ENCODE results near the gene DPH2. TPM values are rescaled to one million over a fixed set of nuclear protein-coding genes. Genes with fewer than 3 reads are reported as not detected.

Gene DPH2
- total and polyA plus RNA-seq, 4 experiments from 2014 or later: 25.5 to 33.1 (median 28.8) TPM

DNA sequence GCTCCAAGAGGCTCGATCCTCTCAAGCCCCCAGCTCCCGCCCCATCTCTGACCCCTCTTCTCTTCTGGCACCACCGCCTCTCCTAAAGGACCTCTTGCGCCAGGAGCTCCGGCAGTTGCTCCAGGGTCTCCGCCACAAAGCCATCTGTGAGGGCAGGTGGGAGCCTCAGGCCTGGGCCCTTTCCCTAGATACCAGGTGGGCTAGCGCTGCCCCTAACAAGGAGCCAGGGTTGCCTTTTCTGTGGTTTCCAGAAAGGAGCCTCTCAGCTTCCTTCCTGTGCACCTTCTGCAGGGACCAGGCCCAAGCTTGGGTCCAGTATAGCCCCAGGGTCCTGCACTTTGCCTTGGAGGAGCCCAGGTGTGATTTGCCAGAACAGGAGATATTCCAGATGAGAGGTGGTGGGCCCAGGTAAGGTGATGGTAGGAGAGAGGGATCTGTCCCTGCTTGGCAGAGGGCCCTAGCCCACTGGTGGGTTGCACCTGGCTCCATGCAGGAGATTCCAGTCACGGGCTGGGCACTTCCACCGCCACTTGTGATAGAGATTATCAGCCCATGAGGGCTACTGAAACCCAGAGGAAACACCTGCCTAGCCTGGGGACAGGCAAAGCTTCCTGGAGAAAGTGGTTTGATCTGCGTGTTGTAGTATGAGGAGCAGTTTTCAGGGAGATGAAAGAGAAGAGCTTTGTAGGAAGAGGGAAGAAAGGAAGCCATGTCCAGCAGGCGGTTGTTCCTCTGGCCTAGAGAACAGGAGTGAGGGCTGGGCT, 22.6 kb downstream of the DPH2 start:
- no peaks in the 10 kb centered on the region for H3K9me3 ChIP-seq (ENCODE audit: control insufficient read depth in 1 of 2, low read length in 2 of 2)
- no peak for DNase-seq
- peak overlapping the region in 6 of 7 donors; percentile 37 to 94 (median 66) for H3K27ac Mint-ChIP-seq
- H3K36me3 Mint-ChIP-seq: peaks cover 0 to 4% of the 10 kb centered on the region in 2 donors
- peak overlapping the region; percentile 70 for H3K27ac ChIP-seq (ENCODE audit: low read depth, low read length)
- H3K9me3 Mint-ChIP-seq: peaks cover 0 to 2% (median 0%) of the 10 kb centered on the region in 8 donors
- CTCF ChIA-PET (ENCODE audit: partially characterized antibody): interaction anchor here (0.7 to 1.5 kb wide), 8 partner anchors 12 to 229 kb away, joined by 3 to 7 read pairs (median 4); no protein-coding TSS in a partner anchor
- intact Hi-C loops (cut with micrococcal nuclease): no loop called here
- POLR2A ChIA-PET (ENCODE audit: partially characterized antibody): interaction anchor here (0.5 to 2.6 kb wide), 5 partner anchors 15 to 1528 kb away, joined by 3 to 15 read pairs (median 5); partner anchors contain the start of genes ATP6V0B and IPO13
- H3K4me3 Mint-ChIP-seq: peak overlapping the region; percentile 77 to 98 (median 94)
- peaks cover 14% of the 10 kb centered on the region for H3K4me1 ChIP-seq (ENCODE audit: insufficient read depth, low read length)
- H3K27me3 Mint-ChIP-seq: no peaks in the 10 kb centered on the region
- no peaks in the 10 kb centered on the region for H3K36me3 ChIP-seq (ENCODE audit: insufficient read depth, low read length)
- peaks cover 5 to 21% (median 14%) of the 10 kb centered on the region in 4 donors for H3K4me1 Mint-ChIP-seq
- no peaks in the 10 kb centered on the region for H3K27me3 ChIP-seq (ENCODE audit: insufficient read depth, low read length)
- peak overlapping the region; percentile 46 to 74 for H3K4me3 ChIP-seq (ENCODE audit: low read length in 2 of 2)

- intact Hi-C loops (cut with micrococcal nuclease): no loop called here
Measured at GRCh38 chr1:43993206-43993914, 23.6 kb downstream of the DPH2 start.

GRCh38 chr1:43994071-43994470, 24.3 kb downstream of the DPH2 start:
- no peak overlapping the region for H3K4me3 ChIP-seq (ENCODE audit: low read length in 2 of 2)
- ChIA-PET CTCF (ENCODE audit: partially characterized antibody) (interaction anchor here (0.7 to 2.2 kb wide), 3 partner anchors 11 to 1696 kb away, joined by 4 to 7 read pairs (median 7); no protein-coding TSS in a partner anchor), POLR2A (ENCODE audit: partially characterized antibody) (no interaction called here)
- Mint-ChIP-seq H3K27me3 (no peaks in the 10 kb centered on the region), H3K27ac (peak overlapping the region in 1 of 7 donors; percentile 64), H3K4me3 (no peak overlapping the region), H3K9me3 (no peaks in the 10 kb centered on the region), H3K36me3 (peaks cover 0 to 4% of the 10 kb centered on the region in 2 donors), H3K4me1 (peaks cover 5 to 21% (median 14%) of the 10 kb centered on the region in 4 donors)
- H3K9me3 ChIP-seq (ENCODE audit: control insufficient read depth in 1 of 2, low read length in 2 of 2): no peaks in the 10 kb centered on the region
- H3K27ac ChIP-seq (ENCODE audit: low read depth, low read length): no peak overlapping the region
- no peaks in the 10 kb centered on the region for H3K36me3 ChIP-seq (ENCODE audit: insufficient read depth, low read length)
- H3K27me3 ChIP-seq (ENCODE audit: insufficient read depth, low read length): no peaks in the 10 kb centered on the region
- H3K4me1 ChIP-seq (ENCODE audit: insufficient read depth, low read length): peaks cover 14% of the 10 kb centered on the region
- no peak for DNase-seq
- intact Hi-C loops (cut with micrococcal nuclease): no loop called here

More at GRCh38 chr1:43993206-43993914, 23.6 kb downstream of the DPH2 start:
- peak overlapping the region in 1 of 7 donors; percentile 64 for H3K27ac Mint-ChIP-seq
- POLR2A ChIA-PET (ENCODE audit: partially characterized antibody): interaction anchor here (0.5 to 2.6 kb wide), 3 partner anchors 16 to 1527 kb away, joined by 3 to 15 read pairs (median 4); partner anchors contain the start of gene ATP6V0B
- no peaks in the 10 kb centered on the region for H3K9me3 ChIP-seq (ENCODE audit: control insufficient read depth in 1 of 2, low read length in 2 of 2)
- H3K4me1 Mint-ChIP-seq: peaks cover 5 to 21% (median 14%) of the 10 kb centered on the region in 4 donors
- H3K36me3 Mint-ChIP-seq: peaks cover 0 to 4% of the 10 kb centered on the region in 2 donors
- no peaks in the 10 kb centered on the region for H3K27me3 Mint-ChIP-seq
- H3K4me3 ChIP-seq (ENCODE audit: low read length in 2 of 2): no peak overlapping the region
- no peak overlapping the region for H3K27ac ChIP-seq (ENCODE audit: low read depth, low read length)
- CTCF ChIA-PET (ENCODE audit: partially characterized antibody): interaction anchor here (0.7 to 1.3 kb wide), 4 partner anchors 11 to 230 kb away, joined by 3 to 7 read pairs (median 4); no protein-coding TSS in a partner anchor
- H3K9me3 Mint-ChIP-seq: no peaks in the 10 kb centered on the region
- H3K36me3 ChIP-seq (ENCODE audit: insufficient read depth, low read length): no peaks in the 10 kb centered on the region
- no peaks in the 10 kb centered on the region for H3K27me3 ChIP-seq (ENCODE audit: insufficient read depth, low read length)
- H3K4me1 ChIP-seq (ENCODE audit: insufficient read depth, low read length): peaks cover 14% of the 10 kb centered on the region
- H3K4me3 Mint-ChIP-seq: peak overlapping the region in 3 of 8 donors; percentile 1 to 92 (median 77)
- no peak for DNase-seq

- H3K4me1 ChIP-seq (ENCODE audit: insufficient read depth, low read length): peaks cover 14% of the 10 kb centered on the region
- ChIA-PET CTCF (ENCODE audit: partially characterized antibody) (interaction anchor here (1.5 to 2.2 kb wide), 2 partner anchors 10 to 41 kb away, joined by 4 to 7 read pairs; no protein-coding TSS in a partner anchor), POLR2A (ENCODE audit: partially characterized antibody) (no interaction called here)
- no peak overlapping the region for H3K4me3 ChIP-seq (ENCODE audit: low read length in 2 of 2)
- peak overlapping the region in 1 of 8 donors; percentile 54 for H3K4me3 Mint-ChIP-seq
- H3K27me3 Mint-ChIP-seq: no peaks in the 10 kb centered on the region
- no peak overlapping the region for H3K27ac Mint-ChIP-seq
- H3K36me3 Mint-ChIP-seq: peaks cover 0 to 4% of the 10 kb centered on the region in 2 donors
- intact Hi-C loops (cut with micrococcal nuclease): no loop called here
- no peaks in the 10 kb centered on the region for H3K27me3 ChIP-seq (ENCODE audit: insufficient read depth, low read length)
- peaks cover 5 to 21% (median 14%) of the 10 kb centered on the region in 4 donors for H3K4me1 Mint-ChIP-seq
- H3K9me3 ChIP-seq (ENCODE audit: control insufficient read depth in 1 of 2, low read length in 2 of 2): no peaks in the 10 kb centered on the region
- no peaks in the 10 kb centered on the region for H3K9me3 Mint-ChIP-seq
- no peaks in the 10 kb centered on the region for H3K36me3 ChIP-seq (ENCODE audit: insufficient read depth, low read length)
- DNase-seq: no peak
- no peak overlapping the region for H3K27ac ChIP-seq (ENCODE audit: low read depth, low read length)
Measured at GRCh38 chr1:43994794-43995790, 25.3 kb downstream of the DPH2 start.

DNA sequence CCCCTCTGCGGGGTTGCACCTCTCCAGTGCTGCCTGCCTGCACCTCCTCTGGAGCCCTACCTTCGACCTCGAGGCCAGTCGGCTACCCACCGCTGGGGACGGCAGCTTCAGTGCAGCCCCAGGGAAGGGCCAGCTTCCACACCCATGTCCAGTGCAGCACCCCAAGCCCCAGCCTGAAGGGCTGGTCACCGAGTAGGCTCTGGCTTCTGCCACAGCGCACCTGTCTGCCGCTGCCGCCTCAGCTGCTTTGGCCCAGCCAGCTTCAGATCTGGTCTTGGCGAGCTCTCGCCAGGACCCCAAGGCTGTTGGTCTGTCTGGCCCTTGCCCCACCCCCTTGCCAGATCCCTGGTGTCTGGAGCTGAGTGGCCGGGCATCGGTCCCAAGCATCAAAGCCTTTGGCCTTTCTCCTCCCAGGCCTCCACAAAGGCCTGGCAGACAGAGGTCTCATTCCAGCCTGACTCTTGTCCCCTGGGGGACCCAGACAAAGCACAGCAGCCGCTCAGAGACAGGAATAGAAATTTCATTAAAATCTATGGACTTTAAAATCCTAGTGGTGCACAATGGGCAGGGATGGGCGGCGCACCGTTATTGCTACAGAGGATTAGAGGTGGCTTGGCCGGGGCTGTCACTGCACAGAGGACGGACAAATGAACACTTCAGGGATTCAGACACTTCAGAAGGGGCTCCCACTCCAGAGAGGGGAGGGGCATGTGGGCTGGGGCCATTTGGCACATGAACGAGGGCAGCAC, 26.3 kb downstream of the DPH2 start:
- Mint-ChIP-seq H3K27me3 (no peaks in the 10 kb centered on the region), H3K4me3 (no peak overlapping the region), H3K9me3 (no peaks in the 10 kb centered on the region), H3K27ac (peak overlapping the region in 2 of 7 donors; percentile 48 to 72), H3K36me3 (peaks cover 0 to 4% of the 10 kb centered on the region in 2 donors), H3K4me1 (peaks cover 5 to 19% (median 13%) of the 10 kb centered on the region in 4 donors)
- intact Hi-C loops (cut with micrococcal nuclease): no loop called here
- Histone ChIP-seq H3K4me3 (ENCODE audit: low read length in 2 of 2) (no peak overlapping the region), H3K4me1 (ENCODE audit: insufficient read depth, low read length) (peaks cover 10% of the 10 kb centered on the region), H3K9me3 (ENCODE audit: control insufficient read depth in 1 of 2, low read length in 2 of 2) (no peaks in the 10 kb centered on the region), H3K27me3 (ENCODE audit: insufficient read depth, low read length) (no peaks in the 10 kb centered on the region), H3K27ac (ENCODE audit: low read depth, low read length) (no peak overlapping the region), H3K36me3 (ENCODE audit: insufficient read depth, low read length) (no peaks in the 10 kb centered on the region)
- POLR2A ChIA-PET (ENCODE audit: partially characterized antibody): no interaction called here
- DNase-seq: no peak
- CTCF ChIA-PET (ENCODE audit: partially characterized antibody): interaction anchor here (1.5 to 2.2 kb wide), 2 partner anchors 9 to 40 kb away, joined by 4 to 7 read pairs; no protein-coding TSS in a partner anchor

GRCh38 chr1:43996733-43997115, 26.9 kb downstream of the DPH2 start:
- Histone ChIP-seq H3K36me3 (ENCODE audit: insufficient read depth, low read length) (no peaks in the 10 kb centered on the region), H3K27ac (ENCODE audit: low read depth, low read length) (no peak overlapping the region), H3K4me1 (ENCODE audit: insufficient read depth, low read length) (peaks cover 9% of the 10 kb centered on the region), H3K27me3 (ENCODE audit: insufficient read depth, low read length) (no peaks in the 10 kb centered on the region), H3K9me3 (ENCODE audit: control insufficient read depth in 1 of 2, low read length in 2 of 2) (no peaks in the 10 kb centered on the region), H3K4me3 (ENCODE audit: low read length in 2 of 2) (no peak overlapping the region)
- intact Hi-C loops (cut with micrococcal nuclease): no loop called here
- Mint-ChIP-seq H3K4me3 (no peak overlapping the region), H3K4me1 (peaks cover 5 to 13% (median 10%) of the 10 kb centered on the region in 4 donors), H3K36me3 (peaks cover 0 to 2% of the 10 kb centered on the region in 2 donors), H3K27me3 (no peaks in the 10 kb centered on the region), H3K9me3 (no peaks in the 10 kb centered on the region), H3K27ac (peak overlapping the region in 2 of 7 donors; percentile 48 to 72)
- ChIA-PET POLR2A (ENCODE audit: partially characterized antibody) (no interaction called here), CTCF (ENCODE audit: partially characterized antibody) (interaction anchor here (1.0 to 1.5 kb wide), 2 partner anchors 9 to 40 kb away, joined by 3 to 4 read pairs; no protein-coding TSS in a partner anchor)
- DNase-seq: no peak

All from CD4-positive, alpha-beta memory T cell (primary cell).